H1 (cell line): Measurements from ENCODE around the gene CNPY2. TPM values are rescaled to one million over a fixed set of nuclear protein-coding genes. Genes with fewer than 3 reads are reported as not detected.

ENCODE experiments used
- NRF1 ChIP-seq: IDR thresholded peaks from 2 replicates; pipeline ENCODE4 v1.6.1; 2011; ENCODE audit warnings: mild to moderate bottlenecking, low read depth, low read length, improper control_type of control experiment
- ZNF274 ChIP-seq: IDR thresholded peaks from 2 replicates; pipeline ENCODE4 v1.7.0; 2012; ENCODE audit warnings: low read length, borderline replicate concordance; ENCODE audit errors: extremely low read depth
- polyA plus RNA-seq, 7 experiments: library from polyadenylated mRNA; depleted of rRNA in 3 of 7; stranded (reverse) in 5 of 7; unstranded in 2 of 7; fragments of >200 nt in 5 of 7; fragments of 200-250 nt in 2 of 7; gene quantifications; 1 replicate in 5 of 7; 2 replicates in 1 of 7; 4 replicates in 1 of 7; pipeline versions ENCODE4 v1.2.1 to v1.2.3, GENCODE V29; 2011 to 2013; ENCODE audit warnings: missing spikeins in 2 of 7, mixed read lengths in 2 of 7
- total RNA-seq: library from RNA; stranded (reverse); fragmentation: NEBNext Ultra II Directional; extraction: Animal tissue kit (Norgen Biotek cat#: 25700); gene quantifications from 2 replicates; pipeline ENCODE4 v1.2.1, GENCODE V29; 2021

CNPY2 gene
- total and polyA plus RNA-seq, 2 of the 8 experiments (the other 6 are each of a cell fraction or from before 2014, with no cell fraction given) = 203 to 281 TPM

- TF ChIP-seq NRF1 = no peak
- TF ChIP-seq ZNF274 = no peak
Observed at GRCh38 chr12:56296295-56296694, 19.5 kb downstream of the CNPY2 start (continued).
